Mesenchymal stem cell (in vitro differentiated cells and primary cell): ENCODE measurements around the gene MIER3.
A peak's percentile ranks its signal among the peaks of the same experiment; 100 is the strongest.

Source experiments
- DNase-seq: peaks from one replicate; pipeline ENCODE4 v3.0.0-alpha.2; 2013
- H2AFZ ChIP-seq: one replicate; pipeline ENCODE4 v1.6.1; 2013; ENCODE audit warnings: low read depth, mild to moderate bottlenecking, control low read depth, inconsistent platforms, low read length, moderate library complexity
- H2AK5ac ChIP-seq: 2 replicates; pipeline ENCODE4 v1.6.1; 2013; ENCODE audit warnings: low read length, moderate library complexity, mild to moderate bottlenecking, inconsistent platforms; ENCODE audit not compliant: severe bottlenecking
- H2BK120ac ChIP-seq: one replicate; pipeline ENCODE4 v1.6.1; 2013; ENCODE audit warnings: low read depth, mild to moderate bottlenecking, inconsistent platforms, low read length, moderate library complexity
- H2BK12ac ChIP-seq, 2 experiments: one replicate each; pipeline ENCODE4 v1.6.1; 2013; ENCODE audit warnings: inconsistent platforms in 2 of 2, low read length in 2 of 2, mild to moderate bottlenecking in 2 of 2, moderate library complexity in 2 of 2, control low read depth in 1 of 2
- H2BK15ac ChIP-seq: one replicate; pipeline ENCODE4 v1.6.1; 2013; ENCODE audit warnings: mild to moderate bottlenecking, low read depth, inconsistent platforms; ENCODE audit not compliant: poor library complexity, severe bottlenecking
- H2BK5ac ChIP-seq: 2 replicates; pipeline ENCODE4 v1.6.1; 2013; ENCODE audit warnings: low read depth, mild to moderate bottlenecking, low read length, control low read depth, inconsistent platforms; ENCODE audit not compliant: poor library complexity, severe bottlenecking
- H3K14ac ChIP-seq, 2 experiments: one replicate each; pipeline ENCODE4 v1.6.1; 2013; ENCODE audit warnings: inconsistent platforms in 2 of 2, low read length in 2 of 2, control low read depth in 1 of 2, mild to moderate bottlenecking in 1 of 2, moderate library complexity in 1 of 2
- H3K18ac ChIP-seq, 2 experiments: one replicate each; pipeline ENCODE4 v1.6.1; 2013; ENCODE audit warnings: inconsistent platforms in 2 of 2, low read length in 2 of 2, control low read depth in 1 of 2, low read depth in 1 of 2, mild to moderate bottlenecking in 1 of 2
- H3K23ac ChIP-seq, 2 experiments: one replicate each; pipeline ENCODE4 v1.6.1; 2013; ENCODE audit warnings: inconsistent platforms in 2 of 2, low read length in 2 of 2, mild to moderate bottlenecking in 2 of 2, moderate library complexity in 2 of 2, control low read depth in 1 of 2
- H3K27ac ChIP-seq: 2 replicates; pipeline ENCODE4 v1.5.1; 2013; ENCODE audit warnings: mild to moderate bottlenecking, moderate library complexity, low read length, control low read depth, inconsistent platforms; ENCODE audit not compliant: poor library complexity, severe bottlenecking
- H3K27me3 ChIP-seq, 2 experiments: 2 replicates each; pipeline versions ENCODE4 v1.6.1 to v1.7.0; 2013; ENCODE audit warnings: low read length in 2 of 2, mild to moderate bottlenecking in 2 of 2, moderate library complexity in 2 of 2, control low read depth in 1 of 2, inconsistent platforms in 1 of 2; ENCODE audit not compliant: control insufficient read depth in 1 of 2, insufficient read depth in 1 of 2
- H3K36me3 ChIP-seq, 2 experiments: 2 replicates each; pipeline versions ENCODE4 v1.6.1 to v1.7.0; 2013; ENCODE audit warnings: low read length in 2 of 2, control low read depth in 1 of 2, inconsistent platforms in 1 of 2, low read depth in 1 of 2, mild to moderate bottlenecking in 1 of 2; ENCODE audit not compliant: insufficient read depth in 2 of 2, control insufficient read depth in 1 of 2
- H3K4ac ChIP-seq, 2 experiments: one replicate each; pipeline ENCODE4 v1.6.1; 2013; ENCODE audit warnings: inconsistent platforms in 2 of 2, low read length in 2 of 2, mild to moderate bottlenecking in 2 of 2, moderate library complexity in 2 of 2, control low read depth in 1 of 2, low read depth in 1 of 2
- H3K4me1 ChIP-seq: 2 replicates; pipeline ENCODE4 v1.6.1; 2013; ENCODE audit warnings: low read depth, low read length, control low read depth; ENCODE audit not compliant: control insufficient read depth, insufficient read depth
- H3K4me2 ChIP-seq: 2 replicates; pipeline ENCODE4 v1.6.1; 2013; ENCODE audit warnings: low read length, mild to moderate bottlenecking, inconsistent platforms; ENCODE audit not compliant: poor library complexity, severe bottlenecking
- H3K4me3 ChIP-seq, 2 experiments: 2 replicates each; pipeline versions ENCODE4 v1.5.1 to v1.7.0; 2013; ENCODE audit warnings: low read length in 2 of 2, mild to moderate bottlenecking in 2 of 2, control low read depth in 1 of 2, low read depth in 1 of 2; ENCODE audit not compliant: insufficient read depth in 1 of 2
- H3K79me1 ChIP-seq: replicated peaks from 2 replicates; pipeline ENCODE4 v1.6.1; 2013; ENCODE audit warnings: mild to moderate bottlenecking, control low read depth, low read length, inconsistent platforms; ENCODE audit not compliant: poor library complexity, severe bottlenecking
- H3K9ac ChIP-seq: 2 replicates; pipeline ENCODE4 v1.7.0; 2013; ENCODE audit warnings: mild to moderate bottlenecking, low read length, moderate library complexity
- H3K9me3 ChIP-seq: 2 replicates; pipeline ENCODE4 v1.7.0; 2013; ENCODE audit warnings: mild to moderate bottlenecking, low read length; ENCODE audit not compliant: control insufficient read depth
- H4K8ac ChIP-seq: one replicate; pipeline ENCODE4 v1.6.1; 2013; ENCODE audit warnings: inconsistent platforms, mild to moderate bottlenecking, low read length, moderate library complexity
- H4K91ac ChIP-seq: one replicate; pipeline ENCODE4 v1.6.1; 2013; ENCODE audit warnings: mild to moderate bottlenecking, low read length, inconsistent platforms
- WGBS: methylation state at CpG from one replicate; pipeline ENCODE4 v1.1.7; 2013; ENCODE audit warnings: mixed read lengths; 5-methylcytosine and 5-hydroxymethylcytosine counted together

The MIER3 gene

DNA sequence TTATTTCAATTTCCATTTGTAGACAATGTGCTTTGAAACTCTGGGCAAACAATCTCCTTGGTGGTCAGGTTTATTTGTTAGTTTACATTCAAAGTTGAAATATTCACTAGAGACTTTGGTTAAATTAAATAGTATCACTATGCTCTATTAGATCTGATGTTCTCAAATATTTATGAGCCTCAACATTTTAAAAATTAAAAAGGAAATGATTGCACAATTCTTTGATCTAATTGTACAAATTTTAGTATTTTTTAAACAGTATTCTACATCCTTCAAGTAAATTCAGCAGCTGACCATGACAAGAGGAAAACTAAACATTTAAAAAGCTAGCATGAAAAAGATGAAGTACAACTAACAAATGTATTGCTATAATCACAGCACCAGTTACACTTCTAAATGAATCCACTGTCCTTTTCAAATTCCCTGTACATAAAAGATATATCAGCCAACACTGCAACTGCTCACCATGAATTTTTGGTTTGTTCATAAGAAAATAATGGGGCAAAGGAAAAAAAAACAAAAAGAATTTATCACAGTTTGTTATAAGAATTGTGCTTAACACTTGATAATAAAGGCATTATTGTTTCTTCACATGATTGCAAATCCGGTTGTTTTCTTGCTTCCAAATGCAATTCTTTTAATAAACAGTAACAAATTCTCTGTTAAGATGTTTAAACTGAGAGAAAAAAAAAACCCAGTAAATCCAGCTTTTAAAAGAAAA lies 31.8 kb downstream of the MIER3 start:
- no peak overlapping the region for H2BK120ac ChIP-seq
- H3K79me1 ChIP-seq = peaks cover 6% of the 10 kb centered on the region
- H3K14ac ChIP-seq = no peak overlapping the region
- H3K18ac ChIP-seq = no peak overlapping the region
- no peak overlapping the region for H2AFZ ChIP-seq
- no peak overlapping the region for H3K23ac ChIP-seq
- no peak overlapping the region for H2BK5ac ChIP-seq
- H3K9me3 ChIP-seq = no peaks in the 10 kb centered on the region
- peaks cover 8 to 55% of the 10 kb centered on the region in 2 experiments for H3K36me3 ChIP-seq
- no peaks in the 10 kb centered on the region for H3K4me1 ChIP-seq
- WGBS = no CpG with 5 or more reads among the region's 1 CpG
- no peak overlapping the region for H3K27ac ChIP-seq
- no peak overlapping the region for H4K91ac ChIP-seq
- H3K4me2 ChIP-seq = no peak overlapping the region
- H3K27me3 ChIP-seq = no peaks in the 10 kb centered on the region
- H3K4me3 ChIP-seq = no peak overlapping the region
- no peak overlapping the region for H2AK5ac ChIP-seq
- no peak for DNase-seq
- H3K4ac ChIP-seq = no peak overlapping the region
- no peak overlapping the region for H2BK12ac ChIP-seq
- no peak overlapping the region for H4K8ac ChIP-seq
- H2BK15ac ChIP-seq = no peak overlapping the region
- no peak overlapping the region for H3K9ac ChIP-seq

- Histone ChIP-seq H4K8ac (no peak overlapping the region), H3K9me3 (no peaks in the 10 kb centered on the region), H2BK5ac (no peak overlapping the region), H3K36me3 (peaks cover 3 to 35% of the 10 kb centered on the region in 2 experiments), H3K79me1 (peaks cover 5% of the 10 kb centered on the region), H3K4me2 (no peak overlapping the region), H2BK120ac (no peak overlapping the region), H2AK5ac (no peak overlapping the region), H4K91ac (no peak overlapping the region), H3K9ac (no peak overlapping the region), H3K27ac (no peak overlapping the region), H3K27me3 (no peaks in the 10 kb centered on the region), H3K18ac (no peak overlapping the region), H3K4me1 (no peaks in the 10 kb centered on the region), H3K4ac (no peak overlapping the region), H2AFZ (no peak overlapping the region), H3K14ac (no peak overlapping the region), H3K4me3 (no peak overlapping the region), H2BK15ac (no peak overlapping the region), H2BK12ac (no peak overlapping the region), H3K23ac (peak overlapping the region in 1 of 2 experiments; percentile 50)
- 96% methylated on average over 2 of the region's 2 CpGs for WGBS
- no peak for DNase-seq
These were observed 33.9 kb downstream of the MIER3 start for GRCh38 chr5:56918054-56918453.

DNA sequence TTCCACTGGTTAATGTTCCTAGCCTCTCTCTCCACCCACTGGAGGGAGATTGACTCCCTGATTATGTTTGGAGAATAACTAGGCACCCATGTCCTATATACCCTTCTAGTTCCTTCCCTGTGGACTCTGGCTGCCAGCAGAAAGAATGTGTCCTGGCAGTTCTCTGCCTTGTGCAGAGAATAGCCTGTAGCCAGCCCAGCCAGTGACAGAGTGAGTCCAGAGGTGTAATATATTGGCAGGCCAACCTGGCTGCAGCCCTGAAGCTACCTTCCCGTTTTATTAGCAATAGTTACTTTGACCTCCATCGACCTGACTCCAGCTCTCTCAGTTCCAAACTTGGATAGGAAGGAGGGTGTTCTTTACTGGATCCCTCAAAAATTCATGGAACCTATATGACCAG lies 34.4 kb downstream of the MIER3 start:
- H3K4me2 ChIP-seq = no peak overlapping the region
- H3K18ac ChIP-seq = no peak overlapping the region
- no peak overlapping the region for H2AK5ac ChIP-seq
- H3K4me1 ChIP-seq = no peaks in the 10 kb centered on the region
- H3K23ac ChIP-seq = no peak overlapping the region
- H2BK5ac ChIP-seq = no peak overlapping the region
- peaks cover 0 to 29% of the 10 kb centered on the region in 2 experiments for H3K36me3 ChIP-seq
- no peak overlapping the region for H2BK12ac ChIP-seq
- H2BK15ac ChIP-seq = no peak overlapping the region
- H3K4me3 ChIP-seq = no peak overlapping the region
- no peak overlapping the region for H3K27ac ChIP-seq
- no peak overlapping the region for H4K91ac ChIP-seq
- no peak overlapping the region for H3K9ac ChIP-seq
- no peak overlapping the region for H4K8ac ChIP-seq
- H3K9me3 ChIP-seq = no peaks in the 10 kb centered on the region
- H3K79me1 ChIP-seq = peaks cover 2% of the 10 kb centered on the region
- no peak for DNase-seq
- no peak overlapping the region for H3K4ac ChIP-seq
- H3K14ac ChIP-seq = no peak overlapping the region
- no peak overlapping the region for H2AFZ ChIP-seq
- H3K27me3 ChIP-seq = no peaks in the 10 kb centered on the region
- H2BK120ac ChIP-seq = no peak overlapping the region
- WGBS = 90% methylated on average over 1 of the region's 2 CpGs

DNA sequence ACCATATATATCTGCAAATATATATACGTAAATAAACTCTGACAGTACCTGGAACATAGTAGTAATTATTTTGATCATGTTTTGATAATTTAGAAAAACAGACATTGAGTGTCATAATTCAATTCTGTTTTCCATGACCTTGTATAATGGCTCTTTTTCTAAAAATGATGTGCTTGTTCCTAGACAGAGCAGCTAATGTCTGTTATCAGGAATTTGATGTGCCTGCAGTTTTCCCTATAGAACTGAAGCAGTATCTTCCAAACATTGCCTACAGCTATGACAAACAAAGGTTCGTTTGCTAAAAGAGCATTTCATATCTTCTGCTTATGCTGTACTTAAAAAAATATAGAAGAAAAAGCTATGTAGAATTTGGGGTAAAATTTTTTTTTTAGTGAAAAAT lies 37.2 kb downstream of the MIER3 start:
- Histone ChIP-seq H3K27me3 (no peaks in the 10 kb centered on the region), H3K4me1 (no peaks in the 10 kb centered on the region), H3K27ac (no peak overlapping the region), H3K4ac (no peak overlapping the region), H2BK120ac (no peak overlapping the region), H3K23ac (no peak overlapping the region), H3K14ac (no peak overlapping the region), H2BK15ac (no peak overlapping the region), H4K8ac (no peak overlapping the region), H3K36me3 (peaks cover 0 to 6% of the 10 kb centered on the region in 2 experiments), H3K9me3 (no peaks in the 10 kb centered on the region), H3K4me3 (no peak overlapping the region), H2BK12ac (no peak overlapping the region), H2AK5ac (no peak overlapping the region), H2BK5ac (no peak overlapping the region), H3K18ac (no peak overlapping the region), H3K79me1 (no peaks in the 10 kb centered on the region), H3K9ac (no peak overlapping the region), H3K4me2 (no peak overlapping the region), H2AFZ (no peak overlapping the region), H4K91ac (no peak overlapping the region)
- WGBS = 100% methylated on average over 1 of the region's 2 CpGs
- DNase-seq = no peak
